Measurements from ENCODE around the gene UBAC1. TPM values are rescaled to one million over a fixed set of nuclear protein-coding genes. Genes with fewer than 3 reads are reported as not detected.
A peak's percentile ranks its signal among the peaks of the same experiment; 100 is the strongest.

The UBAC1 gene
- total RNA-seq, 1 donor from 2014 or later, result 36.0 TPM

GRCh38 chr9:135930446-135931345 is 30.5 kb downstream of the UBAC1 start:
- no peaks in the 10 kb centered on the region for H3K27me3 Mint-ChIP-seq (ENCODE audit: low read depth)
- DNase-seq (ENCODE audit: low spot score), result peak; percentile 34
- no peak overlapping the region for H3K4me3 Mint-ChIP-seq (ENCODE audit: unreplicated experiment)
- H3K36me3 Mint-ChIP-seq (ENCODE audit: low read depth), result peaks cover 16% of the 10 kb centered on the region
- H3K9me3 Mint-ChIP-seq (ENCODE audit: low read depth), result no peaks in the 10 kb centered on the region
- no peak for TF ChIP-seq CTCF (IDR thresholded peaks at IDR 0.05)
- H3K27ac Mint-ChIP-seq (ENCODE audit: unreplicated experiment), result no peak overlapping the region
- H3K4me1 Mint-ChIP-seq (ENCODE audit: low read depth), result peaks cover 15% of the 10 kb centered on the region

GRCh38 chr9:135929656-135930445 is 31.3 kb downstream of the UBAC1 start:
- Mint-ChIP-seq H3K4me1 (ENCODE audit: low read depth) (peaks cover 15% of the 10 kb centered on the region), H3K9me3 (ENCODE audit: low read depth) (no peaks in the 10 kb centered on the region), H3K27ac (ENCODE audit: unreplicated experiment) (no peak overlapping the region), H3K27me3 (ENCODE audit: low read depth) (no peaks in the 10 kb centered on the region), H3K36me3 (ENCODE audit: low read depth) (peaks cover 11% of the 10 kb centered on the region), H3K4me3 (ENCODE audit: unreplicated experiment) (no peak overlapping the region)
- DNase-seq (ENCODE audit: low spot score), result no peak
- TF ChIP-seq CTCF (IDR thresholded peaks at IDR 0.05), result no peak

- Mint-ChIP-seq H3K4me3 (ENCODE audit: unreplicated experiment) (no peak overlapping the region), H3K4me1 (ENCODE audit: low read depth) (peaks cover 15% of the 10 kb centered on the region), H3K27ac (ENCODE audit: unreplicated experiment) (no peak overlapping the region), H3K36me3 (ENCODE audit: low read depth) (peaks cover 11% of the 10 kb centered on the region), H3K9me3 (ENCODE audit: low read depth) (no peaks in the 10 kb centered on the region), H3K27me3 (ENCODE audit: low read depth) (no peaks in the 10 kb centered on the region)
- no peak for DNase-seq (ENCODE audit: low spot score)
- TF ChIP-seq CTCF (IDR thresholded peaks at IDR 0.05), result no peak
These were observed 32.2 kb downstream of the UBAC1 start for GRCh38 chr9:135928731-135929655.

GRCh38 chr9:135928074-135928730 is 33.0 kb downstream of the UBAC1 start:
- no peak for DNase-seq (ENCODE audit: low spot score)
- Mint-ChIP-seq H3K27ac (ENCODE audit: unreplicated experiment) (no peak overlapping the region), H3K36me3 (ENCODE audit: low read depth) (peaks cover 11% of the 10 kb centered on the region), H3K27me3 (ENCODE audit: low read depth) (no peaks in the 10 kb centered on the region), H3K9me3 (ENCODE audit: low read depth) (no peaks in the 10 kb centered on the region), H3K4me3 (ENCODE audit: unreplicated experiment) (no peak overlapping the region), H3K4me1 (ENCODE audit: low read depth) (peaks cover 15% of the 10 kb centered on the region)
- TF ChIP-seq CTCF (IDR thresholded peaks at IDR 0.05), result no peak

All from chondrocyte (in vitro differentiated cells).